ENCODE results near the gene ANO10.

DNA sequence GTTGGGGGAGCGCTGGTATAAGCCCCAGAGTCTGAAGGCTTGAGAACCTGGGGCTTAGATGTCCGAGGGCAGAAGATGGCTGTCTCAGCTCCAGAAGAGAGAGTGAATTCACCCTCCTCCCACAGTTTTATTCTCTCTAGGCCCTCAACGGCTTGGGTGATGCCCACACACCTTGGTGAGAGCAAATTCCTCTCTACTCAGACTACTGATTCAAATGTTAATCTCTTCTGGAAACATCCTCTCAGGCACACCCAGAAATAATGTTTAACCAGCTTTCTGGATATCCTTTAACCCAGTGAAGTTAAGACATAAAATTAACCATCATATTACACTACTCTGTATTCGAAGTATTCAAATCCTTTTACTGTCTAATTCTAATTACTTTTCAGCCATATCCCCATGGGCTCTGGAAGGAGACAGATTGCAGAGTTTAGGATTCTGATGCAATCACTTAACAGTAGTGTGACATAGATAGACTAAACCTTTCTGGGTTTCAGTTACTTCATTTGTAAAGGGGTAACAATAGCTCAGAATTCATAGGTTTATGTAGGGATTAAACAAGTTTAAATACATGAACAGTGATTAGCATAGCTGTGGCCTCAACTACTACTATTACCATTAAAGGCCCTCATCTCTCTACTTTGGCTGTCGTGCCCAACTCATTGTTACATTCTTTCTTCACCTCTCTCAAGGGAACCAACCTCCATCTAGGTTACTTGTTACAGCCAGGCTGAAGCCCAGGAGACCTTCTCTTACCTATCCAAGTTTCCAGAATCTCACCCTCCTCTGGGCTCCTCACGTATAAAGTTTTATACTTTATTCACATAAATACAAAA is 25.7 kb upstream of the ANO10 start:
- TF ChIP-seq, protein P1, sequence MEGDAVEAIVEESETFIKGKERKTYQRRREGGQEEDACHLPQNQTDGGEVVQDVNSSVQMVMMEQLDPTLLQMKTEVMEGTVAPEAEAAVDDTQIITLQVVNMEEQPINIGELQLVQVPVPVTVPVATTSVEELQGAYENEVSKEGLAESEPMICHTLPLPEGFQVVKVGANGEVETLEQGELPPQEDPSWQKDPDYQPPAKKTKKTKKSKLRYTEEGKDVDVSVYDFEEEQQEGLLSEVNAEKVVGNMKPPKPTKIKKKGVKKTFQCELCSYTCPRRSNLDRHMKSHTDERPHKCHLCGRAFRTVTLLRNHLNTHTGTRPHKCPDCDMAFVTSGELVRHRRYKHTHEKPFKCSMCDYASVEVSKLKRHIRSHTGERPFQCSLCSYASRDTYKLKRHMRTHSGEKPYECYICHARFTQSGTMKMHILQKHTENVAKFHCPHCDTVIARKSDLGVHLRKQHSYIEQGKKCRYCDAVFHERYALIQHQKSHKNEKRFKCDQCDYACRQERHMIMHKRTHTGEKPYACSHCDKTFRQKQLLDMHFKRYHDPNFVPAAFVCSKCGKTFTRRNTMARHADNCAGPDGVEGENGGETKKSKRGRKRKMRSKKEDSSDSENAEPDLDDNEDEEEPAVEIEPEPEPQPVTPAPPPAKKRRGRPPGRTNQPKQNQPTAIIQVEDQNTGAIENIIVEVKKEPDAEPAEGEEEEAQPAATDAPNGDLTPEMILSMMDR (IDR thresholded peaks at IDR 0.05) = no peak
- TF ChIP-seq POLR2A (IDR thresholded peaks at IDR 0.05) = no peak

Data from suprapubic skin (tissue), 3 donors.